Hematopoietic multipotent progenitor cell (in vitro differentiated cells): ENCODE results near the gene WIPF3. TPM values are rescaled to one million over a fixed set of nuclear protein-coding genes. Genes with fewer than 3 reads are reported as not detected.

Experiments
- DNase-seq, 3 donors: peaks; one replicate each; pipeline ENCODE4 v3.0.0-alpha.2; 2011 to 2015; ENCODE audit warnings: low read depth in 2 of 3, low spot score in 2 of 3
- total RNA-seq: library from RNA; depleted of rRNA; stranded (reverse); fragments of >200 nt; gene quantifications from one replicate; pipeline ENCODE4 v1.2.3, GENCODE V29; 2012

WIPF3 gene
- total RNA-seq, 1 donor, result under 0.01 TPM

GRCh38 chr7:29898301-29898700 is 92.0 kb downstream of the WIPF3 start:
- no peak for DNase-seq

- DNase-seq, result no peak
These were observed 94.4 kb downstream of the WIPF3 start for GRCh38 chr7:29900745-29901144.

GRCh38 chr7:29906200-29907022 is 100.1 kb downstream of the WIPF3 start:
- DNase-seq, result no peak

- no peak for DNase-seq
These were observed 107.9 kb downstream of the WIPF3 start for GRCh38 chr7:29914180-29914579.

GRCh38 chr7:29915481-29916215 is 109.3 kb downstream of the WIPF3 start:
- no peak for DNase-seq

- DNase-seq, result no peak
These were observed 111.3 kb downstream of the WIPF3 start for GRCh38 chr7:29917641-29918040.

GRCh38 chr7:29918850-29919249 is 112.5 kb downstream of the WIPF3 start:
- no peak for DNase-seq

GRCh38 chr7:29919790-29920189 is 113.5 kb downstream of the WIPF3 start:
- no peak for DNase-seq

GRCh38 chr7:29920491-29920890 is 114.2 kb downstream of the WIPF3 start:
- no peak for DNase-seq

GRCh38 chr7:29921404-29922010 is 115.2 kb downstream of the WIPF3 start:
- DNase-seq, result peak; percentile 4 to 78 (median 61)

- DNase-seq, result no peak
These were observed 116.8 kb downstream of the WIPF3 start for GRCh38 chr7:29922921-29923700.

- no peak for DNase-seq
These were observed 117.7 kb downstream of the WIPF3 start for GRCh38 chr7:29924006-29924405.

- DNase-seq, result no peak
These were observed 118.4 kb downstream of the WIPF3 start for GRCh38 chr7:29924684-29925083.

- DNase-seq, result no peak
These were observed 119.9 kb downstream of the WIPF3 start for GRCh38 chr7:29926216-29926615.

GRCh38 chr7:29926741-29927140 is 120.4 kb downstream of the WIPF3 start:
- no peak for DNase-seq

GRCh38 chr7:29929018-29929807 is 122.9 kb downstream of the WIPF3 start:
- no peak for DNase-seq

- DNase-seq, result no peak
These were observed 128.8 kb downstream of the WIPF3 start for GRCh38 chr7:29935111-29935510.

- DNase-seq, result no peak
These were observed 130.8 kb downstream of the WIPF3 start for GRCh38 chr7:29937132-29937531.

- DNase-seq, result no peak
These were observed 133.9 kb downstream of the WIPF3 start for GRCh38 chr7:29940199-29940598.

GRCh38 chr7:29945259-29945809 is 139.0 kb downstream of the WIPF3 start:
- DNase-seq, result no peak
